K562 (cell line): ENCODE results near the gene ST6GALNAC1. TPM values are rescaled to one million over a fixed set of nuclear protein-coding genes. Genes with fewer than 3 reads are reported as not detected.

Experiments used
- ATAC-seq: fragments of 200-7000 bp; cut with Tn5 transposase; 3 replicates; pipeline ENCODE4 v1.9.1; 2020; ENCODE audit warnings: moderate library complexity
- BruUV-seq: library from RNA; stranded (reverse); fragments of 400-500 nt; replicated peaks from 2 replicates; lab custom pipeline; 2021; lab: Mats Ljungman, UMichigan
- CTCF ChIA-PET: fragments of 300-600 bp; formaldehyde crosslinking; extraction: SDS; loops from one replicate; lab custom pipeline; 2021; ENCODE audit warnings: low intra/inter-chr PET ratio; lab: Yijun Ruan, JAX
- POLR2A ChIA-PET: fragments of 300-600, 350-650 bp; sonication (Branson Sonifier 250); formaldehyde crosslinking; extraction: SDS; loops from one replicate; lab custom pipeline; 2021; ENCODE audit warnings: antibody characterized with exemption, inconsistent platforms; lab: Yijun Ruan, JAX
- DNase-seq, 4 experiments: peaks; one replicate each; pipeline versions ENCODE4 v3.0.0 to v3.0.0-alpha.2; 2011 to 2018; ENCODE audit warnings: low spot score in 3 of 4, mixed read lengths in 3 of 4; ENCODE audit errors: extremely low read depth in 1 of 4
- FAIRE-seq: peaks from 2 replicates; lab custom pipeline; 2011; peaks lifted over from hg19 to GRCh38; lab: Jason Lieb, UNC
- H2AFZ ChIP-seq: 2 replicates; pipeline ENCODE4 v1.6.0; 2011; ENCODE audit warnings: low read depth, low read length, control low read depth, inconsistent platforms
- H3K27ac ChIP-seq: fragments of 200-600 bp; 3 replicates; pipeline ENCODE4 v1.8.0; 2011; ENCODE audit warnings: low read depth, mild to moderate bottlenecking, control low read depth, inconsistent platforms, low read length, moderate library complexity, mixed read lengths; ENCODE audit errors: extremely low read depth
- H3K27me3 ChIP-seq, 2 experiments: fragments of 300-600 bp in 1 of 2; 2 replicates in 1 of 2; 3 replicates in 1 of 2; pipeline versions ENCODE4 v1.6.0 to v1.8.0; 2011; ENCODE audit warnings: inconsistent platforms in 2 of 2, low read length in 2 of 2, mild to moderate bottlenecking in 1 of 2, mixed read lengths in 1 of 2, moderate library complexity in 1 of 2; ENCODE audit not compliant: control insufficient read depth in 2 of 2, insufficient read depth in 2 of 2
- H3K36me3 ChIP-seq: fragments of 300-600 bp; 3 replicates; pipeline ENCODE4 v1.8.0; 2011; ENCODE audit warnings: mild to moderate bottlenecking, low read length, inconsistent platforms; ENCODE audit not compliant: control insufficient read depth, insufficient read depth
- H3K4me1 ChIP-seq, 2 experiments: fragments of 200-600 bp in 1 of 2; replicated peaks in 1 of 2; 2 replicates in 1 of 2; 3 replicates in 1 of 2; pipeline versions ENCODE4 v1.5.1 to v1.8.0; 2011; ENCODE audit warnings: inconsistent platforms in 2 of 2, low read length in 2 of 2, mild to moderate bottlenecking in 1 of 2, mixed read lengths in 1 of 2, moderate library complexity in 1 of 2; ENCODE audit not compliant: control insufficient read depth in 2 of 2, insufficient read depth in 2 of 2
- H3K4me2 ChIP-seq: 2 replicates; pipeline ENCODE4 v1.6.1; 2011; ENCODE audit warnings: low read length, control low read depth, inconsistent platforms, mixed read lengths; ENCODE audit not compliant: insufficient read depth
- H3K4me3 ChIP-seq: fragments of 200-600 bp; sonication (generic), shearing (Covaris generic); 2 replicates; pipeline ENCODE4 v1.5.1; 2016; ENCODE audit warnings: control low read depth, inconsistent platforms
- H3K79me2 ChIP-seq: fragments of 200-600 bp; 3 replicates; pipeline ENCODE4 v1.8.0; 2011; ENCODE audit warnings: low read length, inconsistent platforms; ENCODE audit not compliant: control insufficient read depth, insufficient read depth
- H3K9ac ChIP-seq, 2 experiments: 2 replicates each; pipeline versions ENCODE4 v1.6.0 to v1.6.1; 2011; ENCODE audit warnings: low read depth in 2 of 2, low read length in 2 of 2, control low read depth in 1 of 2, inconsistent platforms in 1 of 2, mild to moderate bottlenecking in 1 of 2, mixed read lengths in 1 of 2; ENCODE audit not compliant: insufficient read depth in 1 of 2
- H3K9me1 ChIP-seq: one replicate; pipeline ENCODE4 v1.6.0; 2011; ENCODE audit warnings: inconsistent platforms, mild to moderate bottlenecking, low read length, moderate library complexity; ENCODE audit not compliant: control insufficient read depth, insufficient read depth
- H3K9me3 ChIP-seq: replicated peaks from 2 replicates; pipeline ENCODE4 v1.5.1; 2011; ENCODE audit warnings: low read depth, low read length, inconsistent platforms; ENCODE audit not compliant: control insufficient read depth, insufficient read depth
- H4K20me1 ChIP-seq: replicated peaks from 2 replicates; pipeline ENCODE4 v1.6.1; 2011; ENCODE audit warnings: low read length, inconsistent platforms, mixed read lengths; ENCODE audit not compliant: control insufficient read depth, insufficient read depth
- BACH1 ChIP-seq: fragments of 200-800 bp; sonication (Bioruptor generic); IDR thresholded peaks from 2 replicates; pipeline ENCODE4 v1.6.1; 2016; ENCODE audit warnings: missing genetic modification characterization, missing compliant biosample characterization
- BRD9 ChIP-seq: fragments of 450-650 bp; IDR thresholded peaks from 2 replicates; pipeline ENCODE4 v1.6.1; 2018; ENCODE audit warnings: low read depth; ENCODE audit not compliant: partially characterized antibody
- CTCF ChIP-seq, 3 experiments: IDR thresholded peaks in 2 of 3; conservative IDR thresholded peaks in 1 of 3; 2 replicates each; pipeline ENCODE4 v1.5.1; 2011 to 2012; ENCODE audit warnings: low read length in 3 of 3, mild to moderate bottlenecking in 3 of 3, control low read depth in 2 of 3, improper control_type of control experiment in 1 of 3, inconsistent platforms in 1 of 3, low read depth in 1 of 3, mixed read lengths in 1 of 3, moderate library complexity in 1 of 3; ENCODE audit not compliant: insufficient read depth in 2 of 3
- GATAD2A ChIP-seq: fragments of 450-650 bp; IDR thresholded peaks from 2 replicates; pipeline ENCODE4 v1.6.1; 2017
- HMG20A ChIP-seq: fragments of 450-650 bp; formaldehyde crosslinking; conservative IDR thresholded peaks from 2 replicates; pipeline ENCODE4 v1.4.0; 2020; ENCODE audit warnings: mild to moderate bottlenecking, mixed read lengths
- L3MBTL2 ChIP-seq: fragments of 450-650 bp; IDR thresholded peaks from 2 replicates; pipeline ENCODE4 v1.6.1; 2016; ENCODE audit warnings: mild to moderate bottlenecking, moderate library complexity
- MXI1 ChIP-seq: IDR thresholded peaks from 2 replicates; pipeline ENCODE4 v1.6.1; 2011; ENCODE audit warnings: low read depth, mild to moderate bottlenecking, improper control_type of control experiment, low read length
- NFE2L1 ChIP-seq: fragments of 450-650 bp; IDR thresholded peaks from 2 replicates; pipeline ENCODE4 v1.6.1; 2016; ENCODE audit warnings: missing genetic modification characterization, low read depth, mild to moderate bottlenecking, missing compliant biosample characterization, moderate library complexity, borderline replicate concordance
- NFIC ChIP-seq: fragments of 450-650 bp; IDR thresholded peaks from 2 replicates; pipeline ENCODE4 v1.6.1; 2017; ENCODE audit warnings: mild to moderate bottlenecking, inconsistent platforms
- NR2F6 ChIP-seq: fragments of 450-650 bp; formaldehyde crosslinking; IDR thresholded peaks from 2 replicates; pipeline ENCODE4 v1.4.0; 2020; ENCODE audit warnings: mild to moderate bottlenecking
- PHB2 ChIP-seq: fragments of 450-650 bp; IDR thresholded peaks from 2 replicates; pipeline ENCODE4 v1.6.1; 2017; ENCODE audit warnings: low read depth
- U2AF1 ChIP-seq: fragments of 200-400 bp; formaldehyde crosslinking; optimal IDR thresholded peaks from 2 replicates; pipeline ENCODE3; 2017; ENCODE audit warnings: mild to moderate bottlenecking, low read depth, low read length, moderate library complexity
- ZNF140 ChIP-seq: fragments of 250-450 bp; sonication (Bioruptor Pico); IDR thresholded peaks from 2 replicates; pipeline ENCODE4 v1.8.0; 2021; ENCODE audit warnings: moderate library complexity, mild to moderate bottlenecking, inconsistent platforms
- ZNF830 ChIP-seq: fragments of 250-450 bp; sonication (Bioruptor Pico); IDR thresholded peaks from 2 replicates; pipeline ENCODE4 v1.5.0; 2021; ENCODE audit warnings: mild to moderate bottlenecking
- WGBS: fragments of 100-300 bp; shearing (Covaris generic); methylation state at CpG from one replicate; pipeline ENCODE4 v1.1.6; 2016; ENCODE audit warnings: low coverage, mixed read lengths; ENCODE audit not compliant: insufficient coverage; ENCODE audit errors: missing lambda C conversion rate; 5-methylcytosine and 5-hydroxymethylcytosine counted together
- in situ Hi-C: fragments of 300-500 bp; cut with MboI; formaldehyde crosslinking; loops from 4 replicates; pipeline ENCODE4 v1.15.0; 2018; ENCODE audit warnings: inconsistent platforms, mixed read lengths
- intact Hi-C: fragments of 100-400 bp; cut with micrococcal nuclease; formaldehyde crosslinking; loops from 2 replicates; pipeline ENCODE4 v1.14.2; 2022
- polyA plus RNA-seq, 8 experiments: library from polyadenylated mRNA; depleted of rRNA in 4 of 8; stranded (reverse) in 5 of 8; unstranded in 3 of 8; fragments of >200 nt; fragmentation: Nextera tagmentation in 2 of 8; fragmentation: Illumina TruSeq in 1 of 8; extraction: Ambion mirVana in 2 of 8; extraction: Trizol in 1 of 8; gene quantifications; 2 replicates each; pipeline versions ENCODE4 v1.2.1 to v1.2.3, GENCODE V29; 2011 to 2014; ENCODE audit warnings: inconsistent platforms in 1 of 8, missing spikeins in 1 of 8
- total RNA-seq, 7 experiments: library from RNA; depleted of rRNA in 6 of 7; stranded (reverse); fragments of >200 nt in 6 of 7; fragmentation: Illumina TruSeq in 2 of 7; extraction: Trizol in 2 of 7; gene quantifications; 2 replicates each; pipeline versions ENCODE4 v1.2.1 to v1.2.3, GENCODE V29; 2011 to 2021; ENCODE audit warnings: low replicate concordance in 1 of 7
- TF ChIP-seq, protein P1 (sequence below): fragments of 450-650 bp; IDR thresholded peaks from 2 replicates; pipeline ENCODE4 v1.6.1; 2014; ENCODE audit warnings: low read depth, mild to moderate bottlenecking, moderate library complexity, borderline replicate concordance

Gene ST6GALNAC1
- total and polyA plus RNA-seq, 9 of the 15 experiments (the other 6 are each of a cell fraction or from before 2014, with no cell fraction given): 20.6 to 68.4 (median 50.5) TPM

DNA sequence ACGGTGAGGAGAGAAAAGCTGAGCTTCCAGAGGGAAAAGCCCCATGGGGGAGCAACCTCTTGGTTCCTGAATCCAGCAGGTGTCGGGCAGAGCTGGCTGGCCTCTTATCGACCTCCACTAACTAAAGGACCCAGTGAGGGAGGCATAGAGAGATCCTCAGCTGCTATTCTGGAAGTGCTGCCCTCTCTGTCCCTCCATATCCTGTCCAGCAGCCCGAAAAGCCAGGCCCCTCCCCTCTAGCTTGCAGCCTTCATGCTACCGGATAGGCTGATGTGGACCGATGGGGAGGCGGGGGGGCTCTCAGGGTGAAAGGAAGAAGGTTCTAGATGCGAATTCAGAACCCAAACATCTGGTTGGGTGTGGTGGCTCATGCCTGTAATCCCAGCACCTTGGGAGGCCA lies 42.3 kb upstream of the ST6GALNAC1 start:
- Histone ChIP-seq H2AFZ (no peak overlapping the region), H3K4me1 (peaks cover 26 to 64% of the 10 kb centered on the region in 2 experiments), H3K4me2 (no peak overlapping the region), H3K9me1 (no peaks in the 10 kb centered on the region), H3K4me3 (no peak overlapping the region), H3K9ac (no peak overlapping the region; a peak in 1 of 4 replicates), H3K36me3 (no peaks in the 10 kb centered on the region), H3K9me3 (no peaks in the 10 kb centered on the region), H3K79me2 (no peaks in the 10 kb centered on the region), H3K27me3 (no peaks in the 10 kb centered on the region), H3K27ac (no peak overlapping the region), H4K20me1 (no peaks in the 10 kb centered on the region; the same call in none of the 2 replicates)
- no peak for TF ChIP-seq GATAD2A
- TF ChIP-seq CTCF (IDR thresholded peaks at IDR 0.05 in 2 of 3, conservative IDR thresholded peaks at IDR 0.05 in 1 of 3; ENCODE audit: insufficient read depth in 2 of 3, low read depth in 1 of 3, low read length in 3 of 3): no peak
- no peak for TF ChIP-seq L3MBTL2
- no peak for TF ChIP-seq NFE2L1
- TF ChIP-seq MXI1: no peak
- no peak for TF ChIP-seq BACH1 (tag)
- TF ChIP-seq ZNF830 (CRISPR knock-in tag): no peak
- no peak for TF ChIP-seq BRD9
- TF ChIP-seq U2AF1: no peak
- no peak for TF ChIP-seq NFIC
- no peak for TF ChIP-seq ZNF140 (CRISPR knock-in tag)
- TF ChIP-seq PHB2: no peak
- no peak for TF ChIP-seq NR2F6 (CRISPR knock-in tag)
- TF ChIP-seq, protein P1, sequence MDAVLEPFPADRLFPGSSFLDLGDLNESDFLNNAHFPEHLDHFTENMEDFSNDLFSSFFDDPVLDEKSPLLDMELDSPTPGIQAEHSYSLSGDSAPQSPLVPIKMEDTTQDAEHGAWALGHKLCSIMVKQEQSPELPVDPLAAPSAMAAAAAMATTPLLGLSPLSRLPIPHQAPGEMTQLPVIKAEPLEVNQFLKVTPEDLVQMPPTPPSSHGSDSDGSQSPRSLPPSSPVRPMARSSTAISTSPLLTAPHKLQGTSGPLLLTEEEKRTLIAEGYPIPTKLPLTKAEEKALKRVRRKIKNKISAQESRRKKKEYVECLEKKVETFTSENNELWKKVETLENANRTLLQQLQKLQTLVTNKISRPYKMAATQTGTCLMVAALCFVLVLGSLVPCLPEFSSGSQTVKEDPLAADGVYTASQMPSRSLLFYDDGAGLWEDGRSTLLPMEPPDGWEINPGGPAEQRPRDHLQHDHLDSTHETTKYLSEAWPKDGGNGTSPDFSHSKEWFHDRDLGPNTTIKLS: no peak
- no peak for TF ChIP-seq HMG20A (CRISPR knock-in tag)
- 54% methylated on average over 6 of the region's 8 CpGs for WGBS
- FAIRE-seq (no peak), ATAC-seq (0 out of 3 replicates have a peak, but pooled peaks have one; percentile 8), DNase-seq (peak in 1 of 4 experiments; percentile 3)
- POLR2A ChIA-PET: interaction anchor here (0.7 to 1.7 kb wide), 4 partner anchors 31 to 129 kb away, joined by 3 to 4 read pairs (median 4); no protein-coding TSS in a partner anchor
- in situ Hi-C loops (no loop called here), intact Hi-C loops (no loop called here)
- CTCF ChIA-PET: no interaction called here
- BruUV-seq: no TSS peak
